Fibroblast of upper back skin (primary cell): ENCODE data around the gene CPN1.

Experiments used
- DNase-seq: peaks from one replicate; pipeline ENCODE4 v3.0.0-alpha.2; 2013

The CPN1 gene

GRCh38 chr10:99995269-99995668 lies 86.4 kb downstream of the CPN1 start:
- no peak for DNase-seq

GRCh38 chr10:99994801-99995200 lies 86.9 kb downstream of the CPN1 start:
- no peak for DNase-seq

GRCh38 chr10:99993701-99994689 lies 87.7 kb downstream of the CPN1 start:
- DNase-seq, result peak; percentile 95
